B cell (primary cell): Measurements from ENCODE around the gene SUCLG2.

Experiments
- EZH2 ChIP-seq: IDR thresholded peaks from 2 replicates; pipeline ENCODE4 v1.6.1; 2012; ENCODE audit warnings: borderline replicate concordance, low read depth, mild to moderate bottlenecking, moderate library complexity, low read length; ENCODE audit not compliant: insufficient read depth, poor library complexity, severe bottlenecking
- TF ChIP-seq, protein P1 (sequence below): fragments of 200-600 bp; IDR thresholded peaks from one replicate; pipeline ENCODE4 v1.8.0; 2022; ENCODE audit warnings: antibody characterized with exemption, mild to moderate bottlenecking

GRCh38 chr3:67647390-67647878, 7.0 kb downstream of the SUCLG2 start:
- TF ChIP-seq, protein P1, sequence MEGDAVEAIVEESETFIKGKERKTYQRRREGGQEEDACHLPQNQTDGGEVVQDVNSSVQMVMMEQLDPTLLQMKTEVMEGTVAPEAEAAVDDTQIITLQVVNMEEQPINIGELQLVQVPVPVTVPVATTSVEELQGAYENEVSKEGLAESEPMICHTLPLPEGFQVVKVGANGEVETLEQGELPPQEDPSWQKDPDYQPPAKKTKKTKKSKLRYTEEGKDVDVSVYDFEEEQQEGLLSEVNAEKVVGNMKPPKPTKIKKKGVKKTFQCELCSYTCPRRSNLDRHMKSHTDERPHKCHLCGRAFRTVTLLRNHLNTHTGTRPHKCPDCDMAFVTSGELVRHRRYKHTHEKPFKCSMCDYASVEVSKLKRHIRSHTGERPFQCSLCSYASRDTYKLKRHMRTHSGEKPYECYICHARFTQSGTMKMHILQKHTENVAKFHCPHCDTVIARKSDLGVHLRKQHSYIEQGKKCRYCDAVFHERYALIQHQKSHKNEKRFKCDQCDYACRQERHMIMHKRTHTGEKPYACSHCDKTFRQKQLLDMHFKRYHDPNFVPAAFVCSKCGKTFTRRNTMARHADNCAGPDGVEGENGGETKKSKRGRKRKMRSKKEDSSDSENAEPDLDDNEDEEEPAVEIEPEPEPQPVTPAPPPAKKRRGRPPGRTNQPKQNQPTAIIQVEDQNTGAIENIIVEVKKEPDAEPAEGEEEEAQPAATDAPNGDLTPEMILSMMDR = no peak
- TF ChIP-seq EZH2 = no peak
